Peyer's patch (tissue), 4 donors: ENCODE results near the gene UCKL1. TPM values are rescaled to one million over a fixed set of nuclear protein-coding genes. Genes with fewer than 3 reads are reported as not detected.
A peak's percentile ranks its signal among the peaks of the same experiment; 100 is the strongest.

ENCODE experiments used
- DNase-seq, 3 donors: peaks; one replicate each; pipeline ENCODE4 v3.0.0-alpha.2; 2017 to 2019
- H3K27ac ChIP-seq, 4 donors: fragments of 200-600 bp; sonication (generic); one replicate each; pipeline ENCODE4 v1.5.1; 2016 to 2019
- H3K27me3 ChIP-seq, 2 donors: fragments of 200-600 bp; sonication (generic); one replicate each; pipeline ENCODE4 v1.5.1; 2019
- H3K36me3 ChIP-seq, 3 donors: fragments of 200-600 bp; sonication (generic); one replicate each; pipeline ENCODE4 v1.5.1; 2016 to 2019
- H3K4me1 ChIP-seq, 4 donors: fragments of 200-600 bp; sonication (generic); one replicate each; pipeline ENCODE4 v1.5.1; 2016 to 2019
- H3K4me3 ChIP-seq, 4 donors: fragments of 200-600 bp; sonication (generic); 1 replicate in 3 of 4; 2 replicates in 1 of 4; pipeline ENCODE4 v1.5.1; 2016 to 2019; ENCODE audit warnings: mild to moderate bottlenecking in 1 of 4
- H3K9me3 ChIP-seq, 4 donors: fragments of 200-600 bp; sonication (generic); one replicate each; pipeline ENCODE4 v1.5.1; 2016 to 2019; ENCODE audit warnings: mild to moderate bottlenecking in 1 of 4
- POLR2A ChIP-seq, 2 donors: fragments of 450-650 bp; IDR thresholded peaks; one replicate each; pipeline ENCODE4 v1.5.1; 2017; ENCODE audit warnings: antibody characterized with exemption in 2 of 2, mild to moderate bottlenecking in 2 of 2, moderate library complexity in 2 of 2
- total RNA-seq, 4 donors: library from RNA; depleted of rRNA; stranded (reverse); fragments of >200 nt; gene quantifications; one replicate each; pipeline ENCODE4 v1.1.0, GENCODE V29; 2016
- TF ChIP-seq, protein P1 (sequence below), 6 experiments: fragments of 450-650 bp in 4 of 6; fragments of 200-600 bp in 2 of 6; sonication (generic) in 1 of 6; IDR thresholded peaks; one replicate each; pipeline ENCODE4 v1.5.1; 2017 to 2019; ENCODE audit warnings: antibody characterized with exemption in 6 of 6, mild to moderate bottlenecking in 3 of 6, moderate library complexity in 1 of 6

UCKL1 gene
- 100 to 1,000 TPM in 3 of 4 donors, 10 to 100 TPM in 1; 70.4 to 189 (median 136) TPM for total RNA-seq

DNA sequence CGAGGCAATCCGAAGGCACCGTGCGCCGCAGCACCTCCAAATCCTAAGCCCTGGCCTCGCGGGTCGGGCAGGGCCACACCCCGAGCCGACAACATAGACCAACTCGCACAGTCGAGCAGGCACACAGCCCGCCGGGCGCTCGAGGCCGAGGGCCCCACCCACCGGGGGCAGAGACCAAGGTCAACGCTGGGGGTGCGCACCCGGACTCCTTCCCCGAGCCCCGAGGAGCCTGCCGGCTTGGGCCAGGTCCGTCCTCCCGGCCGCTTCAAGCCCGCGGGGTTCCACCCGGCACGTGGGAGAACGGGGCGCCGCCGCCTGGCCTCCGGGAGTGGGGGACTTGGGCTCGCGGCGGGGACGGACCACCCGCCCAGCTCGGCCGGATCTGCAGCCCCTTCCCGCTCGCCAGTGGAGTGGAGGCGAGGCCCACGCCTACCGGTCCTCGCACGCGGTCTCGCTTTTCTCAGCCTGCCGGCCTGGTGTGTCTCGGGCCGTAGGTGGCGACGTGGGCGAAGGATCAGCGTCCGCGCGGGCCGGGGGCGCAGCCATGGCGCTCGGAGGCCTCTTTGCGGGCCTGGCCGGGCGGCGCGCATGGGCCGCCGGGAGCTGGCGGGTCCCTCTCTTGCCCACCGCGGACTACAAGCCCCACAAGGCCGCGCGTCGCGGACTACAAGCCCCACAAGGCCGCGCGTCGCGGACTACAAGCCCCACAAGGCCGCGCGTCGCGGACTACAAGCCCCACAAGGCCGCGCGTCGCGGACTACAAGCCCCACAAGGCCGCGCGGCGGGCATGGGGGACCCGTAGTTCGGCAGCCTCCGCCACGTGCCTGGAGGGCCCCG, at the start of gene UCKL1:
UCKL1 (minus strand) TSS at position 590 of the 837 bp plus-strand sequence; CDS start at position 546, 44 bp downstream.
- peak within 1 kb of the TSS; percentile 66 to 100 (median 92) for H3K4me3 ChIP-seq
- peak; percentile 76 to 83 for TF ChIP-seq POLR2A (IDR thresholded peaks at IDR 0.05)
- TF ChIP-seq, protein P1, sequence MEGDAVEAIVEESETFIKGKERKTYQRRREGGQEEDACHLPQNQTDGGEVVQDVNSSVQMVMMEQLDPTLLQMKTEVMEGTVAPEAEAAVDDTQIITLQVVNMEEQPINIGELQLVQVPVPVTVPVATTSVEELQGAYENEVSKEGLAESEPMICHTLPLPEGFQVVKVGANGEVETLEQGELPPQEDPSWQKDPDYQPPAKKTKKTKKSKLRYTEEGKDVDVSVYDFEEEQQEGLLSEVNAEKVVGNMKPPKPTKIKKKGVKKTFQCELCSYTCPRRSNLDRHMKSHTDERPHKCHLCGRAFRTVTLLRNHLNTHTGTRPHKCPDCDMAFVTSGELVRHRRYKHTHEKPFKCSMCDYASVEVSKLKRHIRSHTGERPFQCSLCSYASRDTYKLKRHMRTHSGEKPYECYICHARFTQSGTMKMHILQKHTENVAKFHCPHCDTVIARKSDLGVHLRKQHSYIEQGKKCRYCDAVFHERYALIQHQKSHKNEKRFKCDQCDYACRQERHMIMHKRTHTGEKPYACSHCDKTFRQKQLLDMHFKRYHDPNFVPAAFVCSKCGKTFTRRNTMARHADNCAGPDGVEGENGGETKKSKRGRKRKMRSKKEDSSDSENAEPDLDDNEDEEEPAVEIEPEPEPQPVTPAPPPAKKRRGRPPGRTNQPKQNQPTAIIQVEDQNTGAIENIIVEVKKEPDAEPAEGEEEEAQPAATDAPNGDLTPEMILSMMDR (IDR thresholded peaks at IDR 0.05), result peak in 2 of 6 experiments; percentile 1
- H3K27ac ChIP-seq, result peak within 1 kb of the TSS; percentile 90 to 99 (median 94)
- peaks cover 19 to 66% (median 32%) of the 10 kb centered on the region in 4 donors for H3K4me1 ChIP-seq
- no peaks in the 10 kb centered on the region for H3K36me3 ChIP-seq
- DNase-seq, result peak; percentile 91 to 96 (median 94)
- H3K9me3 ChIP-seq, result no peaks in the 10 kb centered on the region
- no peaks in the 10 kb centered on the region for H3K27me3 ChIP-seq

DNA sequence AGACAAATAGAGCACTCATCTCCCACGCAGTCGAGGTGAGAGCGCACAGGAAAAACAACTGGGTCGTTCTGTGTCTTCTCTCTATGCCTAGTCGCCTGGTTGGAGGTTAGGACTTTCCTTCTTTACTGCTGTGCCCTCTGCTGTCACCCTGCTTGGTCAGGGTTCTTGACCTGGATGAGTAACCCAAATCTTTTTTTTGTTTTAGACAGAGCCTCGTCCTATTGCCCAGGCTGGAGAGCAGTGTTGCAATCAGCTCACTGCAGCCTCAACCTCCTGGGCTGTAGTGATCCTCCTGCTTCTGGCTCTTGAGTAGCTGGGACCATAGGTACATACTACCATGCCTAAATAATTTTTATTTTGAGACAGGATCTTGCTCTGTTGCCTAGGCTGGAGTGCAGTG, 49.2 kb upstream of the UCKL1 start:
- Histone ChIP-seq H3K27ac (no peak overlapping the region), H3K9me3 (peaks cover 0 to 4% (median 0%) of the 10 kb centered on the region in 4 donors), H3K4me1 (no peaks in the 10 kb centered on the region), H3K27me3 (no peaks in the 10 kb centered on the region), H3K36me3 (peaks cover 0 to 92% (median 3%) of the 10 kb centered on the region in 3 donors), H3K4me3 (no peak overlapping the region)
- no peak for TF ChIP-seq POLR2A (IDR thresholded peaks at IDR 0.05)
- no peak for DNase-seq

- Histone ChIP-seq H3K27ac (no peak overlapping the region), H3K4me3 (no peak overlapping the region), H3K27me3 (no peaks in the 10 kb centered on the region), H3K36me3 (peaks cover 0 to 92% (median 0%) of the 10 kb centered on the region in 3 donors), H3K4me1 (no peaks in the 10 kb centered on the region), H3K9me3 (peaks cover 0 to 4% (median 0%) of the 10 kb centered on the region in 4 donors)
- no peak for DNase-seq
- TF ChIP-seq, protein P1 (IDR thresholded peaks at IDR 0.05), result no peak
- no peak for TF ChIP-seq POLR2A (IDR thresholded peaks at IDR 0.05)
Measured at GRCh38 chr20:64003960-64004725, 47.9 kb upstream of the UCKL1 start.

DNA sequence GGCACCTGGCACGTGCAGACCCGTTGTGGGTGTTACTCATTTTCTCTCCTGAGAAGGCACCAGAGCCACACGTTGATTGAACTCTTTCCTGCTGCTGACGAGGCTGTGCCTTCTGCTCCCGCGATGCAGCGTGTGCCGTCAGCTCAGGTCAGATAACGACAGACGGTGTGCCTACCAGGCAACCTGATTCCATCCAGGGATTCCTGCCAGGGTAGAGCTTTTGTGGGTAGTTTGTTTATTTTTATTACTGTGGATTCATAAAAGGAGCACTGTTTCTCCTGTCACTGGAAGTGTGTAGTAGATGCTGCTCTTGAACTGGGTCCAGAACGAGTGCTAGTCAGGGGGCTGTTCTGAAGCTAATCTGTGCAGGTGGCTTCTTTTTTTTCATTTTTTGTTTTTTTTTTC, 45.4 kb upstream of the UCKL1 start:
- Histone ChIP-seq H3K9me3 (no peaks in the 10 kb centered on the region), H3K4me3 (no peak overlapping the region), H3K27me3 (no peaks in the 10 kb centered on the region), H3K27ac (no peak overlapping the region), H3K36me3 (peaks cover 0 to 95% (median 0%) of the 10 kb centered on the region in 3 donors), H3K4me1 (no peaks in the 10 kb centered on the region)
- DNase-seq, result no peak
- TF ChIP-seq, protein P1 (IDR thresholded peaks at IDR 0.05), result no peak
- no peak for TF ChIP-seq POLR2A (IDR thresholded peaks at IDR 0.05)

DNA sequence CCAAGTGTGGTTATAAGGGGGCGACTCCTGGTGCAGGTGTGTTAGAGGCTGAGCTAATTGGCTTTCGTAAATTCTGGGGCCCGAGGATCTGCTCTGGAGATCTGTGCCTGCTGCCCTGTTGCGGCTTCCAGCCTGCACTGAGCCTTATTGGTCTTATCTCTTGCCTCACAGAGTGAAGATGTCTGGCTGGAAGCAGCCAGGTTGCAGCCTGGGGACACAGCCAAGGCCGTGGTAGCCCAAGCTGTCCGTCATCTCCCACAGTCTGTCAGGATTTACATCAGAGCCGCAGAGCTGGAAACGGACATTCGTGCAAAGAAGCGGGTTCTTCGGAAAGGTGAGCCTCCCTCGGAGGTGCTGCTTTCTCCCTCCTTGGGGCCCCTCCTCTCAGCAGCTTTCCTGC, 44.7 kb upstream of the UCKL1 start:
- H3K27ac ChIP-seq, result no peak overlapping the region
- TF ChIP-seq POLR2A (IDR thresholded peaks at IDR 0.05), result no peak
- TF ChIP-seq, protein P1 (IDR thresholded peaks at IDR 0.05), result no peak
- no peaks in the 10 kb centered on the region for H3K4me1 ChIP-seq
- peaks cover 0 to 97% (median 0%) of the 10 kb centered on the region in 3 donors for H3K36me3 ChIP-seq
- DNase-seq, result no peak
- H3K4me3 ChIP-seq, result no peak overlapping the region
- H3K27me3 ChIP-seq, result no peaks in the 10 kb centered on the region
- H3K9me3 ChIP-seq, result no peaks in the 10 kb centered on the region
